Measurements from ENCODE around the gene DIPK1C.

DNA sequence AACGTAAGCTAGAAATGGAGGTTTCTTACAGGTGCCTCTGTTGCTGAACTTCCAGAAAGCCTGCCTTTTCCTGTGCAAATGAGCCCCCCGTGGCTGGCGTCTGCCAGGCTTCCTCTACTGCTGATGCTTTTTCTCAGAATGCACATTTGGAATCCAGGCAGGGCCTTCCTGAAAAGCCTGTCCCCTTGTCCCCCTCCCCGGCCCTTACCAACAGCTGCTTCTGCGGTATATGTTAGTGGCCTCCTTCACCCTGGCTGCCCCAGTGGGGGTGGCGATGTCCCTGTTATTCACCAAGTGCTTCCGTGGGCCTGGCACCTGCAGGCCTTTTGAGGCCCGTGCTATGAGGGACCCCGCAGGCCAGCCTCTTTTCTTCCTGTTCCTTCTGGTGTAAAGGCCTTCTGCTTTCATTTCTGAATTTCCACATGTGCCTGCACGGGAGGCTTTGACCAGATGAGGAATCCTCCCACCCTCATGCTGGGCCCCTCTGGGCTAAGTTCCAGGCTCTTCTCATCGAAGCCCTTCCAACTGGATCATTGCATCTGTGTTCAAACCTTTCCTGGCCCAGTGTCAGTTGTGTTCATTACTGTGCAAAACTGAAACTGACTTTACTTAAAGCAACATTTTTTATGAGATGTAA lies 49.5 kb upstream of the DIPK1C start:
- TF ChIP-seq TP53 (CRISPR knock-in tag; IDR thresholded peaks at IDR 0.05) = no peak
- TF ChIP-seq, protein P1, sequence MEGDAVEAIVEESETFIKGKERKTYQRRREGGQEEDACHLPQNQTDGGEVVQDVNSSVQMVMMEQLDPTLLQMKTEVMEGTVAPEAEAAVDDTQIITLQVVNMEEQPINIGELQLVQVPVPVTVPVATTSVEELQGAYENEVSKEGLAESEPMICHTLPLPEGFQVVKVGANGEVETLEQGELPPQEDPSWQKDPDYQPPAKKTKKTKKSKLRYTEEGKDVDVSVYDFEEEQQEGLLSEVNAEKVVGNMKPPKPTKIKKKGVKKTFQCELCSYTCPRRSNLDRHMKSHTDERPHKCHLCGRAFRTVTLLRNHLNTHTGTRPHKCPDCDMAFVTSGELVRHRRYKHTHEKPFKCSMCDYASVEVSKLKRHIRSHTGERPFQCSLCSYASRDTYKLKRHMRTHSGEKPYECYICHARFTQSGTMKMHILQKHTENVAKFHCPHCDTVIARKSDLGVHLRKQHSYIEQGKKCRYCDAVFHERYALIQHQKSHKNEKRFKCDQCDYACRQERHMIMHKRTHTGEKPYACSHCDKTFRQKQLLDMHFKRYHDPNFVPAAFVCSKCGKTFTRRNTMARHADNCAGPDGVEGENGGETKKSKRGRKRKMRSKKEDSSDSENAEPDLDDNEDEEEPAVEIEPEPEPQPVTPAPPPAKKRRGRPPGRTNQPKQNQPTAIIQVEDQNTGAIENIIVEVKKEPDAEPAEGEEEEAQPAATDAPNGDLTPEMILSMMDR (IDR thresholded peaks at IDR 0.05) = no peak
- TF ChIP-seq NR2C2 (CRISPR knock-in tag; IDR thresholded peaks at IDR 0.05) = no peak
- TF ChIP-seq, protein P2, sequence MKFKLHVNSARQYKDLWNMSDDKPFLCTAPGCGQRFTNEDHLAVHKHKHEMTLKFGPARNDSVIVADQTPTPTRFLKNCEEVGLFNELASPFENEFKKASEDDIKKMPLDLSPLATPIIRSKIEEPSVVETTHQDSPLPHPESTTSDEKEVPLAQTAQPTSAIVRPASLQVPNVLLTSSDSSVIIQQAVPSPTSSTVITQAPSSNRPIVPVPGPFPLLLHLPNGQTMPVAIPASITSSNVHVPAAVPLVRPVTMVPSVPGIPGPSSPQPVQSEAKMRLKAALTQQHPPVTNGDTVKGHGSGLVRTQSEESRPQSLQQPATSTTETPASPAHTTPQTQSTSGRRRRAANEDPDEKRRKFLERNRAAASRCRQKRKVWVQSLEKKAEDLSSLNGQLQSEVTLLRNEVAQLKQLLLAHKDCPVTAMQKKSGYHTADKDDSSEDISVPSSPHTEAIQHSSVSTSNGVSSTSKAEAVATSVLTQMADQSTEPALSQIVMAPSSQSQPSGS (CRISPR knock-in tag; IDR thresholded peaks at IDR 0.05; ENCODE audit: borderline replicate concordance, low read depth) = no peak
- no peak for TF ChIP-seq ESRRA (CRISPR knock-in tag; IDR thresholded peaks at IDR 0.05; ENCODE audit: borderline replicate concordance)
- no peak for TF ChIP-seq FOXJ3 (CRISPR knock-in tag; IDR thresholded peaks at IDR 0.05; ENCODE audit: borderline replicate concordance)
- TF ChIP-seq USF2 (CRISPR knock-in tag; IDR thresholded peaks at IDR 0.05) = no peak
- TF ChIP-seq, protein P3, sequence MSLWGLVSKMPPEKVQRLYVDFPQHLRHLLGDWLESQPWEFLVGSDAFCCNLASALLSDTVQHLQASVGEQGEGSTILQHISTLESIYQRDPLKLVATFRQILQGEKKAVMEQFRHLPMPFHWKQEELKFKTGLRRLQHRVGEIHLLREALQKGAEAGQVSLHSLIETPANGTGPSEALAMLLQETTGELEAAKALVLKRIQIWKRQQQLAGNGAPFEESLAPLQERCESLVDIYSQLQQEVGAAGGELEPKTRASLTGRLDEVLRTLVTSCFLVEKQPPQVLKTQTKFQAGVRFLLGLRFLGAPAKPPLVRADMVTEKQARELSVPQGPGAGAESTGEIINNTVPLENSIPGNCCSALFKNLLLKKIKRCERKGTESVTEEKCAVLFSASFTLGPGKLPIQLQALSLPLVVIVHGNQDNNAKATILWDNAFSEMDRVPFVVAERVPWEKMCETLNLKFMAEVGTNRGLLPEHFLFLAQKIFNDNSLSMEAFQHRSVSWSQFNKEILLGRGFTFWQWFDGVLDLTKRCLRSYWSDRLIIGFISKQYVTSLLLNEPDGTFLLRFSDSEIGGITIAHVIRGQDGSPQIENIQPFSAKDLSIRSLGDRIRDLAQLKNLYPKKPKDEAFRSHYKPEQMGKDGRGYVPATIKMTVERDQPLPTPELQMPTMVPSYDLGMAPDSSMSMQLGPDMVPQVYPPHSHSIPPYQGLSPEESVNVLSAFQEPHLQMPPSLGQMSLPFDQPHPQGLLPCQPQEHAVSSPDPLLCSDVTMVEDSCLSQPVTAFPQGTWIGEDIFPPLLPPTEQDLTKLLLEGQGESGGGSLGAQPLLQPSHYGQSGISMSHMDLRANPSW (CRISPR knock-in tag; conservative IDR thresholded peaks at IDR 0.05; ENCODE audit: low read depth) = no peak
- no peak for TF ChIP-seq JAZF1 (CRISPR knock-in tag; IDR thresholded peaks at IDR 0.05)
- TF ChIP-seq GTF2I (CRISPR knock-in tag; conservative IDR thresholded peaks at IDR 0.05) = no peak
- no peak for TF ChIP-seq SMAD3 (CRISPR knock-in tag; IDR thresholded peaks at IDR 0.05; ENCODE audit: borderline replicate concordance)
